ENCODE measurements around the gene B3GAT3. TPM values are rescaled to one million over a fixed set of nuclear protein-coding genes. Genes with fewer than 3 reads are reported as not detected.

Gene B3GAT3
- total RNA-seq, 2 donors from 2014 or later: 27.5 to 30.3 TPM

GRCh38 chr11:62610403-62610802 lies 11.4 kb downstream of the B3GAT3 start:
- no peaks in the 10 kb centered on the region for H3K9me3 ChIP-seq
- TF ChIP-seq CTCF (IDR thresholded peaks at IDR 0.05): no peak
- H3K27ac ChIP-seq: no peak overlapping the region
- H3K27me3 ChIP-seq (replicated peaks; ENCODE audit: insufficient read depth): no peaks in the 10 kb centered on the region
- peaks cover 11 to 34% of the 10 kb centered on the region in 2 donors for H3K4me1 ChIP-seq (ENCODE audit: control insufficient read depth in 1 of 2, low read depth in 2 of 2)
- DNase-seq (ENCODE audit: low spot score): no peak
- no peak for ATAC-seq (ENCODE audit: insufficient number of reproducible peaks, low FRiP score, low read depth)
- H3K4me3 ChIP-seq: no peak overlapping the region
- peaks cover 26% of the 10 kb centered on the region for H3K36me3 ChIP-seq

- Histone ChIP-seq H3K27ac (no peak overlapping the region), H3K4me3 (no peak overlapping the region), H3K9me3 (no peaks in the 10 kb centered on the region), H3K27me3 (replicated peaks; ENCODE audit: insufficient read depth) (no peaks in the 10 kb centered on the region), H3K36me3 (peaks cover 28% of the 10 kb centered on the region), H3K4me1 (ENCODE audit: control insufficient read depth in 1 of 2, low read depth in 2 of 2) (peaks cover 11 to 34% of the 10 kb centered on the region in 2 donors)
- TF ChIP-seq CTCF (IDR thresholded peaks at IDR 0.05): no peak
- DNase-seq (ENCODE audit: low spot score) (no peak), ATAC-seq (ENCODE audit: insufficient number of reproducible peaks, low FRiP score, low read depth) (no peak)
These were observed 13.0 kb downstream of the B3GAT3 start for GRCh38 chr11:62608776-62609175.

- DNase-seq (ENCODE audit: low spot score): no peak
- Histone ChIP-seq H3K4me1 (ENCODE audit: control insufficient read depth in 1 of 2, low read depth in 2 of 2) (peaks cover 11 to 36% of the 10 kb centered on the region in 2 donors), H3K36me3 (peaks cover 28% of the 10 kb centered on the region), H3K27me3 (replicated peaks; ENCODE audit: insufficient read depth) (no peaks in the 10 kb centered on the region), H3K9me3 (no peaks in the 10 kb centered on the region), H3K27ac (no peak overlapping the region), H3K4me3 (no peak overlapping the region)
- TF ChIP-seq CTCF (IDR thresholded peaks at IDR 0.05): no peak
- ATAC-seq (ENCODE audit: insufficient number of reproducible peaks, low FRiP score, low read depth): no peak
These were observed 14.1 kb downstream of the B3GAT3 start for GRCh38 chr11:62607714-62608113.

DNA sequence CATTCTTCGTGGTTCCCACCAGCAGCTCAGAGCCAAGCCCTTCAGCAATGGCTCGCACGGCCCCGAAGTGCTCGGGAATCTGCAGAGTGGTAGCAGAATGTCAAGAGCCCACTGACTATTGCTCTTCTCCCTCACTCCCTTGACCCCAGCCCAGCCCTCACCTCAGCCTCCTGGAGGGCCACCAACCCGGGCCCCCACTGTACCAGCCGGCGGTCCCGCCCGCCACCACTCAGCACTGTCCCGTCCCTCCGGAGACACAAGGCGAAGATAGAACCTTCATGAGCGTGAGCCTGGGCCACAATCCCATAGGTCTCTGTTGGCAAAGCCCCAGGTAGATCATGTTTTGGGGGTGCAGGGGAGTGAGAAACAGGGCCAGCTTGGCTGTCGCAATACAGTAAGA lies 15.9 kb downstream of the B3GAT3 start:
- TF ChIP-seq CTCF (IDR thresholded peaks at IDR 0.05): no peak
- no peak overlapping the region for H3K4me3 ChIP-seq
- H3K27ac ChIP-seq: no peak overlapping the region
- peaks cover 28% of the 10 kb centered on the region for H3K36me3 ChIP-seq
- no peaks in the 10 kb centered on the region for H3K27me3 ChIP-seq (replicated peaks; ENCODE audit: insufficient read depth)
- DNase-seq (ENCODE audit: low spot score) (no peak), ATAC-seq (ENCODE audit: insufficient number of reproducible peaks, low FRiP score, low read depth) (no peak)
- H3K9me3 ChIP-seq: no peaks in the 10 kb centered on the region
- H3K4me1 ChIP-seq (ENCODE audit: control insufficient read depth in 1 of 2, low read depth in 2 of 2): peaks cover 4 to 29% of the 10 kb centered on the region in 2 donors

DNA sequence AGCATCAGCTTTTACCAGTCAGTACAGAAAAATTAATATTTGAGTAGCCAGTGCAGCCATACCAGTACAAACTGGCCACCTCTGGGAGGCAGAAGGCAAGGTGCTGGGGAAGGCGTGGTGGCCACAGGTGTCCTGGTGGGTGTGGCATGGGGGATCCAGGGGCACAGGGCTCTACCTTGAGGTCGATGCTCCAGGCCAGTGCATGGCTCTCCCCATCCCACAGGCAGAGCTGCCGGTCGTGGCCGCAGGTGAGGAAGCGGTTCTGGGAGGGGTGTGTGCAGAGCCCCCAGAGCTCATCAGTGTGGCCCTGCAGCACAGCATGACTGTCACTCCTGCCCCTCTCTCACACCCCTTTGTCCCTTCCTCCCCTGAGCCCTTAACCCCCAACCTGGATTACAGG lies 16.3 kb downstream of the B3GAT3 start:
- peaks cover 1 to 27% of the 10 kb centered on the region in 2 donors for H3K4me1 ChIP-seq (ENCODE audit: control insufficient read depth in 1 of 2, low read depth in 2 of 2)
- peaks cover 28% of the 10 kb centered on the region for H3K36me3 ChIP-seq
- no peak overlapping the region for H3K4me3 ChIP-seq
- DNase-seq (ENCODE audit: low spot score) (no peak), ATAC-seq (ENCODE audit: insufficient number of reproducible peaks, low FRiP score, low read depth) (no peak)
- H3K27me3 ChIP-seq (replicated peaks; ENCODE audit: insufficient read depth): no peaks in the 10 kb centered on the region
- TF ChIP-seq CTCF (IDR thresholded peaks at IDR 0.05): no peak
- no peaks in the 10 kb centered on the region for H3K9me3 ChIP-seq
- no peak overlapping the region for H3K27ac ChIP-seq

Data from thoracic aorta (tissue), 2 donors.